Placental epithelial cell (primary cell): ENCODE results near the gene KIFBP. TPM values are rescaled to one million over a fixed set of nuclear protein-coding genes. Genes with fewer than 3 reads are reported as not detected.

Experiments used
- total RNA-seq: library from RNA; depleted of rRNA; stranded (reverse); fragments of >200 nt; gene quantifications from 2 replicates; pipeline ENCODE4 v1.2.3, GENCODE V29; 2012

KIFBP gene, protein sequence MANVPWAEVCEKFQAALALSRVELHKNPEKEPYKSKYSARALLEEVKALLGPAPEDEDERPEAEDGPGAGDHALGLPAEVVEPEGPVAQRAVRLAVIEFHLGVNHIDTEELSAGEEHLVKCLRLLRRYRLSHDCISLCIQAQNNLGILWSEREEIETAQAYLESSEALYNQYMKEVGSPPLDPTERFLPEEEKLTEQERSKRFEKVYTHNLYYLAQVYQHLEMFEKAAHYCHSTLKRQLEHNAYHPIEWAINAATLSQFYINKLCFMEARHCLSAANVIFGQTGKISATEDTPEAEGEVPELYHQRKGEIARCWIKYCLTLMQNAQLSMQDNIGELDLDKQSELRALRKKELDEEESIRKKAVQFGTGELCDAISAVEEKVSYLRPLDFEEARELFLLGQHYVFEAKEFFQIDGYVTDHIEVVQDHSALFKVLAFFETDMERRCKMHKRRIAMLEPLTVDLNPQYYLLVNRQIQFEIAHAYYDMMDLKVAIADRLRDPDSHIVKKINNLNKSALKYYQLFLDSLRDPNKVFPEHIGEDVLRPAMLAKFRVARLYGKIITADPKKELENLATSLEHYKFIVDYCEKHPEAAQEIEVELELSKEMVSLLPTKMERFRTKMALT
- total RNA-seq, result 19.2 and 29.1 TPM in 2 replicates

DNA sequence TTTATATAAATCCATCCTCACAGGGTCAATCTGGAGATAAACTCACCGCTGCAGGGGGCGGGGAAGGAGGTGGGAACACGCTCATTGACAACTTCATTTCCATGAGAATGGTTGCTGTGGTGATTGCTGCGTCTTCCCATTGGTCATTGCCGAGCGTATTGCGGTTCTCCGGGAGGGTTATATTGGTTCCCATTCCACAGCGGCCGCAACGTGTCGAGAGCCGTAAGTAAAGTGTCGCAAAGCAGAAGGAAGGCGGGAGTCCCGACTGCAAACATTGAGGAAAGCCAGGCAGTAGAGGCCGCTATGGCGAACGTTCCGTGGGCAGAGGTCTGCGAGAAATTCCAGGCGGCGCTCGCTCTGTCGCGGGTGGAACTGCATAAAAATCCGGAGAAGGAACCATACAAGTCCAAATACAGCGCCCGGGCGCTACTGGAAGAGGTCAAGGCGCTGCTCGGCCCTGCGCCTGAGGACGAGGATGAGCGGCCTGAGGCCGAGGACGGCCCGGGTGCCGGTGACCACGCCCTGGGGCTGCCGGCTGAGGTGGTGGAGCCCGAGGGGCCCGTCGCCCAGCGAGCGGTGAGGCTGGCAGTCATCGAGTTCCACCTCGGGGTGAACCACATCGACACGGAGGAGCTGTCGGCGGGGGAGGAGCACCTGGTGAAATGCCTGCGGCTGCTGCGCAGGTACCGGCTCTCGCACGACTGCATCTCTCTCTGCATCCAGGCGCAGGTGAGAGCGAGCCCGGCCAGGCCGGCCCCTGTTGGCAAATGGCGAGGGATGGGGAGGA lies at the start of gene KIFBP:
Gene KIFBP (plus strand): TSS at position 274 of the 787 bp plus-strand sequence. CDS start 30 bp downstream, at position 304.

DNA sequence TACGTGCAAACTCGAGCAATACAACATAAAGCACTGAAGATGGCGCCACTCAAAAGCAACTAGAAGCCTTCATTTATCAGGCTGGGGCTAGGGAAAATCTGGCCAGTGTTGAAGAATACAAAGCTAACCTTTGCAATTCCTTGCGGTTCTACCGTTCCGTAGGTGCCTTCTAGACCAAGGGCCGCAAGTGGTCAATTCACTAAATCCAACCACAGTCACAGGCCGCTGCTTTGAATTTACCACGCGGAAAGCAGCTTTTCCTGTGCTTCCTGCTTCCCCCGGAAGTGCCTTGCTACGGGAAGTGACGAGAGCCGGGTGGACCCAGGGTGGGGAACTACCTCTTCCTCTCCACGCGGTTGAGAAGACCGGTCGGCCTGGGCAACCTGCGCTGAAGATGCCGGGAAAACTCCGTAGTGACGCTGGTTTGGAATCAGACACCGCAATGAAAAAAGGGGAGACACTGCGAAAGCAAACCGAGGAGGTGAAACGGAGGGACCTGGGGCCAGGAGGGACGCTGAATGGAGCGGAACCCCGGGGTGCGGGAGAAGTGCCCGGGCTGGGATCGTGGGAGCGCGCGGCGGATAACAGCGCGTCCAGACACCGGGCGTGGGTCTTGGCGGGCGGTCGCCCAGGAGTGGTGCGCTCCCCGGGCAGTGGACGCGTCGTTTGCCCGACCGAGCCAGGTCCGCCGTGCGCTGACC lies 32.6 kb upstream of the KIFBP start, which contains the start of gene DDX21:
Gene DDX21 (plus strand): TSS at position 339 of the 701 bp plus-strand sequence. CDS start 56 bp downstream, at position 395.

Other genes with a start within 250 kb of the KIFBP start
- gene STOX1, start 161.3 kb upstream of the KIFBP start, total RNA-seq, result 0.22 and 0.39 TPM in 2 replicates
- gene DDX50, start 87.5 kb upstream of the KIFBP start, total RNA-seq, result 43.7 and 47.9 TPM in 2 replicates
- gene DDX21, start 32.6 kb upstream of the KIFBP start, total RNA-seq, result 16.5 and 34.3 TPM in 2 replicates
- gene SRGN, start 99.3 kb downstream of the KIFBP start, total RNA-seq, result 0.39 TPM in 1 of 2 replicates, not detected in the other
- 21.7 and 22.0 TPM in 2 replicates for gene VPS26A, start 135.4 kb downstream of the KIFBP start, total RNA-seq
- 19.4 and 19.6 TPM in 2 replicates for gene SUPV3L1, start 191.4 kb downstream of the KIFBP start, total RNA-seq
- gene HKDC1, start 231.5 kb downstream of the KIFBP start, total RNA-seq, result under 0.01 TPM in 2 replicates